ENCODE results near the gene LMOD1. TPM values are rescaled to one million over a fixed set of nuclear protein-coding genes. Genes with fewer than 3 reads are reported as not detected.

LMOD1 gene
- 0.09 and 1.2 TPM in 2 replicates for total RNA-seq

DNA sequence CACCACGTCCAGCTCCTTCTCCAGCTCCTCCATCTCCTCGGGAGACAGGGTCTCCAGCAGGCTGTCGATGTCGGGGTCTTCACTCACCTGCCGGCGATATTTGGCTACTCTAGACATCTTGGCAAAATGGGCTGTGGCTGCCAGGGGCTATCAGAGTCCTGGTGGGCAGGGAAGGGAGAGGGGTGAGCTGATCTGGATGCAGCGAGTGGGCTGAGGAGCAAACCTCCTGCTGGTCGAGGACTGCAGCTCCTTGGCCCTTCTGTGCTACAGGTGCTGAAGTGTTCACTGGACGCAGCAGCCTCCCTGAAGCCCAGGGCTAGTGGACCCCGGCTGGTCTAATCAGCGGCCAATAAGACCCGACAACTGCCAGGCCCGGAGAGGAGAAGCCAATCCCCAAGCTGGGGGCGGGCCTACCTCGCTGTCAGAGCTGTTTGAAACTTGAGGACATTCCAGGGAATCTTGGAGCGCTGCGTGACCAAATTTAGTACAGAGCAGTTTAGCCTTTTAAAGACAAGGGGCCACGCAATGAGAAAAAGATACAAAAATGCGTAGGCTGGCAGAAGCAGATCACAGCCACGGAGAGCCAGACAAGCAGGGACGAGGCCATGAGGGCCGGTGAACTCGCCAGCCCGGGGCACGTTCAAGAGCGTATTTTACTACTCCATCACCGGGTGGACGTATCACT is at the start of gene LMOD1:
TSS of gene LMOD1 (minus strand) at position 325 of the 685 bp plus-strand sequence. CDS start at position 117, 208 bp downstream.

GRCh38 chr1:201982623-201983379 is 36.5 kb upstream of the LMOD1 start, which contains the start of gene RNPEP:
Gene RNPEP, plus strand, starts transcription at chr1:201982648. Its CDS starts 19 bp downstream, at chr1:201982667.

GRCh38 chr1:201955009-201955728 is 8.8 kb upstream of the LMOD1 start, which contains the start of gene TIMM17A:
Gene TIMM17A, plus strand, starts transcription at chr1:201955503. Its CDS starts 24 bp downstream, at chr1:201955527.

DNA sequence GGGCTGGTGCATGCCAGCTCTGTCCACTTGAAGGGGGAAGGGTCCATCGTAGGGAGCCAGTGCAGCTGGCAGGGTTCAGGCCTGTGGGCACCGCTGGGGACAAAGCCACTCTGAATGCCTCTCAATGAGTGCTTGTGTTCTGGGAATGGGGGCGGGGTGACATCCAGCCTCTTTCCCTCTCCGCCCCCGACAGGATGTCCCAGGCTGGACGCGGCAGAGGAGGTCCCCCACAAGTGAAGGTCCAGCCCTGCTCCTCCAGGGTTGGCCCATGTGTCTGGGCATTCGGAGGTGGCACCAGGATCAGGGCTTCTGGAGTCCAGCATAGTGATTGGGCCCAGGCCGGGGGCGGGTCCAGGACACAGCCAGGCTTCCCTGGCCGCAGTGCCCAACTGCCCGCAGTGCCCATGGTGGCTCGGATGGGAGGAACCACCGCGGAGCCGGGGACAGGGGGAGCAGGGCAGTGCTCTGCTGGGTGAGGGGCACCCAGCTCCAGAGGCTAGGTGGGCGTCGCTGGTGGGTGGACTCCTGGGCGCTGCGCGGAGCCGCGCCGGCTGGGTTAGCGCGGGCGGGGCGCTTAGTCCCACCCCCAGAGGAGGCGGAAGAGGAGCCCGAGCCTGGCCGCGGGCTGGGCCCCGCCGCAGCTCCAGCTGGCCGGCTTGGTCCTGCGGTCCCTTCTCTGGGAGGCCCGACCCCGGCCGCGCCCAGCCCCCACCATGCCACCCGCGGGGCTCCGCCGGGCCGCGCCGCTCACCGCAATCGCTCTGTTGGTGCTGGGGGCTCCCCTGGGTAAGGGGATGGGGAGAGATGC is 57.9 kb downstream of the LMOD1 start, which contains the start of gene SHISA4:
TSS of gene SHISA4 (plus strand) at position 617 of the 808 bp plus-strand sequence. CDS start at position 714, 97 bp downstream.

Other genes with a start within 250 kb of the LMOD1 start
- 29.2 and 29.3 TPM in 2 replicates for gene IPO9, start 117.4 kb downstream of the LMOD1 start, total RNA-seq
- gene SHISA4, start 57.6 kb downstream of the LMOD1 start, total RNA-seq: 7.7 and 11.1 TPM in 2 replicates
- gene TIMM17A, start 9.0 kb upstream of the LMOD1 start, total RNA-seq: 79.8 and 90.1 TPM in 2 replicates
- gene RNPEP, start 36.1 kb upstream of the LMOD1 start, total RNA-seq: 32.6 and 42.4 TPM in 2 replicates
- 0.09 and 0.18 TPM in 2 replicates for gene ELF3, start 64.0 kb upstream of the LMOD1 start, total RNA-seq
- not detected in 2 replicates for gene GPR37L1, start 176.4 kb upstream of the LMOD1 start, total RNA-seq
- gene ARL8A, start 198.2 kb upstream of the LMOD1 start, total RNA-seq: 21.5 and 23.0 TPM in 2 replicates
- gene PTPN7, start 214.1 kb upstream of the LMOD1 start, total RNA-seq: not detected in 2 replicates
- under 0.01 TPM in 1 of 2 replicates, not detected in the other for gene LGR6, start 247.3 kb upstream of the LMOD1 start, total RNA-seq